HL-60 (cell line): ENCODE results near the gene OGFOD2.

Experiments
- DNase-seq, 2 experiments: peaks; one replicate each; pipeline ENCODE4 v3.0.0-alpha.2; 2010 to 2020; ENCODE audit warnings: low read depth in 1 of 2, low spot score in 1 of 2
- H3K27ac ChIP-seq: fragments of 250-450 bp; sonication (Bioruptor Pico); replicated peaks from 2 replicates; pipeline ENCODE4 v1.5.1; 2020; ENCODE audit warnings: mild to moderate bottlenecking, moderate library complexity
- H3K27me3 ChIP-seq: fragments of 250-450 bp; sonication (Bioruptor Pico); 2 replicates; pipeline ENCODE4 v1.5.1; 2021; ENCODE audit warnings: mild to moderate bottlenecking, moderate library complexity; ENCODE audit not compliant: insufficient read depth, poor library complexity, severe bottlenecking
- H3K4me3 ChIP-seq: replicated peaks from 2 replicates; pipeline ENCODE4 v1.5.1; 2011; ENCODE audit warnings: mild to moderate bottlenecking, control low read depth, low read length; ENCODE audit not compliant: insufficient read depth
- CTCF ChIP-seq: IDR thresholded peaks from one replicate; pipeline ENCODE4 v1.5.1; 2011; ENCODE audit warnings: low read length, control low read depth, inconsistent platforms; ENCODE audit not compliant: insufficient read depth
- GABPA ChIP-seq: IDR thresholded peaks from 2 replicates; pipeline ENCODE4 v1.6.1; 2012; ENCODE audit warnings: low read depth
- POLR2AphosphoS5 ChIP-seq: IDR thresholded peaks from 2 replicates; pipeline ENCODE4 v1.6.1; 2012; ENCODE audit warnings: low read depth
- REST ChIP-seq: IDR thresholded peaks from 2 replicates; pipeline ENCODE4 v1.6.1; 2012; ENCODE audit warnings: low read depth; ENCODE audit not compliant: insufficient replicate concordance
- SPI1 ChIP-seq: IDR thresholded peaks from 2 replicates; pipeline ENCODE4 v1.6.1; 2012; ENCODE audit warnings: low read depth, mild to moderate bottlenecking, borderline replicate concordance

Gene OGFOD2

DNA sequence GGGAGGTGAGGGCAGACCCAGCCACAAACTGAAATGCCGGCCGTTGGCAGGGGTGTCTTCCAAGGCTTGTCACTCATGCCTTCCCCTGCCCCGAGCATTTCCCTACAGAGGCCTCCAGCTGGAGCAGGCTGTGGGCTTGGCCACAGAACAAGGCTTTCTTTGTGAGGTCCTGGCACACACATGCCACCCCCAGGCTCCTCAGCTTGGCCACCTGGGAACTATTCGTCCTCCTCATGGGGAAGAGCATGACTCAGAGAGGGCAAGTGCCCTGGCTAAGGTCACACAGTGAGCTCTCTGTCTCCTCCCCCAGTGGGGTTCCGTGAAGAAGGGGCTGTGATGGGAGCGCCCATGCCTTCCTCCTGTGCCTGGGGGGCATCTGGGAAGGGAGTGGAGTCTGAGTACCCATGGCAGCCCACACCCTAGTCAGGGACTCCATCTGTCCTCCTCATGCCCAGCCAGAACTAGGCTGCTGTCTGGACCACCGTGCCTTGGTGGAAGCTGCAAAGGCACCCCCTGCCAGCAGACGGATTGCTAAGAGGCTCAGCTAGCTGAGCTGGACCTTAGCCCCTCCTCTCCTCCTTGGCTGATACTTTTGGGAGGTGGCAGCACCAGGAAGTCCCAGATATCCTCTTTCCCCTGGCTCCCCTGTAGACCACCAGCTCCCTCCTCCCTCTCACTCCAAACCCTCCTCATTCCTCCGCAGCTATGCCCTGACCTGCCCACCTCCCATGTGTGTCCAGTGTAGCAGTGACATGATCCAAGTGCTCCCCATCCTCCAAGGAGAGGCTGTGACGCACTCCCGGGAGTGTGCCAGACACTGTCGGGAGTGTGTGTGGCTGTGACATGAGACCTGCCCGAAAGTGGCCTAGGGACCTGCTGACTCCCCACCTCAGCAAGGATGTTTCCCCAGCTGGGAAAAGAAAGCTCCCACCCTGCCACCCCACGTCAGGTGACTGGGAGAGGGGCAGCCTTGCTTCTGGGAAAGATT lies 30.1 kb upstream of the OGFOD2 start:
- TF ChIP-seq POLR2AphosphoS5 (no peak), GABPA (no peak), CTCF (no peak), SPI1 (no peak), REST (no peak)
- no peak overlapping the region for H3K27ac ChIP-seq
- H3K4me3 ChIP-seq: no peak overlapping the region
- no peak for DNase-seq
- no peaks in the 10 kb centered on the region for H3K27me3 ChIP-seq

DNA sequence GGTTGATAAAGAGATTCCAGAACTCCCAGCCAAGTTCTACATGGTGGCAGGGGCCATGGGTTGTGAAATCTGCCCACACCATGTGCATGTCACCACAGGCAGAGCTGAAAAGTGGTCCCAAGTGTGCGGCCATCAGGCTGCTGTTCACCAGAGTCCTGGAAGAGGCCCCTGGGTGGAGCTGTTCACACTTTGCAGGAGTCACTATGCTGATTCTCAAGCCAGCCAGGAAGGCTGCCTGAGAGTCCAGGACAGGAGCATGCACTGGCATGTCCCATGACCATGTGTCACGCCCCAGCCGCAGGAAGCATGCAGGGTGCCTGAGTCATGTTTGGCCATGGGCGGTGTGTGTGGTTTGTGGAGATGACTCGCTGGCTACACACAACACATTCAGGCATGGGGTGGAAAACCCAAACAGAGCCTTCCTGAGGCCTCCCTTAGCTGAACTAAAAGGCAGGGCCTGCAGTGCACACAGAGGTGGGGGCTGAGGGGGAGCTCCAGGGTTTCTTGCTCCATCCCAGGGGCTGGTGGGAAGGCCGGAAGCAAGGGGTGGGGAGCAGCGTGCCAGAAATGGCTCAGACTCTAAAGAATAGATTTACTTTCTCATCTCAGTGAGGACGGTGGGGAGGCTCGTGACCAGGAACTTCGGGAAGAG lies 28.2 kb upstream of the OGFOD2 start:
- Histone ChIP-seq H3K27ac (no peak overlapping the region; the same call in 1 of the 2 replicates), H3K27me3 (no peaks in the 10 kb centered on the region), H3K4me3 (no peak overlapping the region)
- TF ChIP-seq REST (no peak), SPI1 (no peak), POLR2AphosphoS5 (0 out of 2 replicates have a peak, but pooled peaks have one; percentile 52), CTCF (peak; percentile 5), GABPA (no peak)
- DNase-seq: peak; percentile 84 to 90

- H3K27ac ChIP-seq: no peak overlapping the region
- peak in 1 of 2 experiments; percentile 27 for DNase-seq
Observed at GRCh38 chr12:122947352-122947792, 27.7 kb upstream of the OGFOD2 start.

More at GRCh38 chr12:122947352-122947792, 27.7 kb upstream of the OGFOD2 start:
- TF ChIP-seq POLR2AphosphoS5: no peak
- TF ChIP-seq SPI1: no peak
- TF ChIP-seq REST: no peak
- no peak for TF ChIP-seq CTCF
- no peak for TF ChIP-seq GABPA
- Histone ChIP-seq H3K4me3 (no peak overlapping the region), H3K27me3 (no peaks in the 10 kb centered on the region)
